Right renal pelvis (tissue), 4 donors: ENCODE data around the gene MED1. TPM values are rescaled to one million over a fixed set of nuclear protein-coding genes. Genes with fewer than 3 reads are reported as not detected.
A peak's percentile ranks its signal among the peaks of the same experiment; 100 is the strongest.
"Not testable (repeated sequence)": the region's sequence is repeated elsewhere in the genome, so short reads cannot be mapped to it uniquely, and the experiment has no call there.

Source experiments
- DNase-seq, 4 donors: peaks; one replicate each; pipeline ENCODE4 v3.0.0-alpha.2; 2013; ENCODE audit warnings: low read depth in 4 of 4, low spot score in 3 of 4, missing footprints in 1 of 4
- polyA plus RNA-seq, 4 donors: library from polyadenylated mRNA; unstranded; fragments of 120-200 nt; gene quantifications; one replicate each; pipeline ENCODE4 v1.2.1, GENCODE V29; 2013; ENCODE audit not compliant: insufficient read length in 4 of 4

MED1 gene
- polyA plus RNA-seq, result 10 to 100 TPM; 47.4 to 61.7 (median 56.8) TPM

GRCh38 chr17:39450847-39451581 lies at the start of gene MED1:
Gene MED1, minus strand, starts transcription at chr17:39451263. Its CDS starts 201 bp downstream, at chr17:39451062.
- peak; percentile 93 to 99 (median 98) for DNase-seq

DNA sequence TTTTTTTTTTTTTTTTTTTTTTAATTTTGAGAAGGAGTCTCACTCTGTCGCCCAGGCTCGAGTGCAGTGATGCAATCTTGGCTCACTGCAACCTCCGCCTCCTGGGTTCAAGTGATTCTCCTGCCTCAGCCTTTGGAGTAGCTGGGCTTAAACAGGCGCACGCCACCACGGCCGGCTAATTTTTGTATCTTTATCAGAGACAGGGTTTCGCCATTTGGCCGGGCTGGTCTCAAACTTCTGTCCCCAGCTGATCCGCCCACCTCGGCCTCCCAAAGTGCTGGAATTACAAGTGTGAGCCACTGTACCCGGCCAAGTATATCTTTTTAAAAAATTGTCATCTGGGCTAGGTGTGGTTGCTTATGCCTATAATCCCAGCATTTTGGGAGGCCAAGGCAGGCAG lies 45.9 kb upstream of the MED1 start:
- DNase-seq, result not testable (repeated sequence)

GRCh38 chr17:39487946-39488345 lies 36.9 kb upstream of the MED1 start:
- DNase-seq, result no peak

DNA sequence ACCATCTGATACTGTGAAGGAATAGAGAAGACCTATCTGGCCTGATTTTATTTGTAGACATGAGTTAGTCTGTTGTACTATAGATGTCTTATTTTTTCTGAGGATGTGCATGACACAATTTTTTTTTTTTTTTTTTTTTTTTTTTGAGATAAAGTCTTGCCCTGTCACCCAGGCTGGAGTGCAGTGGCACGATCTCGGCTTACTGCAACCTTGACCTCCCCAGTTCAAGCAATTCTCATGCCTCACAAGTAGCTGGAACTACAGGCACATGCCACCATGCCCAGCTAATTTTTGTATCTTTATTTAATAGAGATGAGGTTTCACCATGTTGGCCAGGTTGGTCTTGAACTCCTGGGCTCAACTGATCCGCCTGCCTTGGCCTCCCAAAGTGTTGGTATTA lies 36.4 kb upstream of the MED1 start:
- not testable (repeated sequence) for DNase-seq

DNA sequence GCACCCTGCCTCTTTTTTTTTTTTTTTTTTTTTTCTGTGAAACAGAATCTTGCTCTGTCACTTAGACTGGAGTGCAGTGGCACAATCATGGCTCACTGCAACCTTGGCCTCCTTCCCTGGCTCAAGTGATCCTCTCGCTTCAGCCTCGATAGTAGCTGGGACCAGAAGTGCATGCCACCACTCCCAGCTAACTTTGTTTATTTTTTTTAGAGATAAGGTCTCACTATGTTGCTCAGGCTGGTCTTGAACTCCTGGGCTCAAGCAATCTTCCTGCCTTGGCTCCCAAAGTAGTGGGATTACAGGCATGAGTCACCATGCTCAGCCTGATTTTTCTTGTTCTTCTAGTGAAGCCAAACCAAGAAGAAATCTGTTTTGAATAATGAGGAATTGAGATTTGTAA lies 35.2 kb upstream of the MED1 start:
- DNase-seq, result no peak

DNA sequence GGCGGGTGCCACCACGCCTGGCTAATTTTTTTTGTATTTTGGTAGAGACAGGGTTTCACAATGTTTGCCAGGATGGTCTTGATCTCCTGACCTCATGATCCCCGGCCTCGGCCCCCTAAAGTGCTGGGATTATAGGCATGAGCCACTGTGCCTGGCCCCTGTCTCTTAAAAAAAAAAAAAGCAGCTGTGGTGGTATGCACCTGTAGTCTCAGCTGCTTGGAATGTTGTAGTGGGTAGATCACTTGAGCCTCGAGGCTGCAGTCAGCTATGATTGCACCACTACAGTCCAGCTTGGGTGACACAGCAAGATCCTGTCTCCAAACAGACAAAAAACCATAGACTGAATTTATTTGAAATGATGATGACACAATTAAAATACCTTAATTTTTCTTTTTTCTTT lies 34.5 kb upstream of the MED1 start:
- DNase-seq, result no peak

GRCh38 chr17:39484178-39484577 lies 33.1 kb upstream of the MED1 start:
- DNase-seq, result no peak

DNA sequence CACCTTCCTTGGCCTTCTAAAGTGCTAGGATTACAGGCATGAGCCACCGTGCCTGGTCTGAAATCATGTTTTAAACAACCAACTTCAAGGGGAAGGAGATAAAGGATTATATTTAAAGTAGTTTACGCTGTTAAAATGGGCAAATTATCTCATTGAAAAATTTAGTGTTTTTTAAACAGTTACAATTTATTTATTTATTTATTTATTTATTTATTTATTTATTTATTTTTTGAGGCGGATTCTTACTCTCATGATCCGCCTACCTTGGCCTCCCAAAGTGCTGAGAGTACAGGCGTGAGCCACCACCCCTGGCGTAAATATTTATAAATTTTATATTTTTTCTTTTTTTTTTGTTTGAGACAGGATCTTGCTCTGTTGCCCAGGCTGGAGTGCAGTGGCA lies 32.4 kb upstream of the MED1 start:
- DNase-seq, result no peak

GRCh38 chr17:39479631-39480030 lies 28.6 kb upstream of the MED1 start:
- not testable (repeated sequence) for DNase-seq

- no peak for DNase-seq
These were observed 22.2 kb upstream of the MED1 start for GRCh38 chr17:39473310-39473709.

GRCh38 chr17:39468610-39469009 lies 17.5 kb upstream of the MED1 start:
- DNase-seq, result not testable (repeated sequence)

DNA sequence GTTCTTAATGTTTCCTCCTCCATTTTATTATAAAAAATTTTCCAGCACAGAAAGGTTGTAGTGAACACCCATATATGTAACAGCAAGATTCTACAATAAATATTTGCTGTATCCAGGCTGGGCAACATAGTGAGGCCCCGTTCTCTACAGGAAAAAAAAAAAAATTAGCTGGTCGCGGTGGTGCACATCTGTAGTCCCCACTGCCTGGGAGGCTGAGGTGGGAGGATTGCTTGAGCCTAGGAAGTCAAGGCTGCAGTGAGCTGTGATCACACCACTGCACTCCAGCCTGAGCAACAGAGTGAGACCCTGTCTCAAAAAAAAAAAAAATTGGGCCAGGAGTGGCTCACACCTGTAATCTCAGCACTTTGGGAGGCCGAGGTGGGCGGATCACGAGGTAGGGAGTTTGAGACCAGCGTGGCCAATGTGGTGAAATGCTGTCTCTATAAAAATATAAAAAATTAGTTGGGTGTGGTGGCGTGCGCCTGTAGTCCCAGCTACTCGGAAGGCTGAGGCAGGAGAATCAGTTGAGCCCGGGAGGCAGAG lies 13.6 kb upstream of the MED1 start:
- DNase-seq, result not testable (repeated sequence)

DNA sequence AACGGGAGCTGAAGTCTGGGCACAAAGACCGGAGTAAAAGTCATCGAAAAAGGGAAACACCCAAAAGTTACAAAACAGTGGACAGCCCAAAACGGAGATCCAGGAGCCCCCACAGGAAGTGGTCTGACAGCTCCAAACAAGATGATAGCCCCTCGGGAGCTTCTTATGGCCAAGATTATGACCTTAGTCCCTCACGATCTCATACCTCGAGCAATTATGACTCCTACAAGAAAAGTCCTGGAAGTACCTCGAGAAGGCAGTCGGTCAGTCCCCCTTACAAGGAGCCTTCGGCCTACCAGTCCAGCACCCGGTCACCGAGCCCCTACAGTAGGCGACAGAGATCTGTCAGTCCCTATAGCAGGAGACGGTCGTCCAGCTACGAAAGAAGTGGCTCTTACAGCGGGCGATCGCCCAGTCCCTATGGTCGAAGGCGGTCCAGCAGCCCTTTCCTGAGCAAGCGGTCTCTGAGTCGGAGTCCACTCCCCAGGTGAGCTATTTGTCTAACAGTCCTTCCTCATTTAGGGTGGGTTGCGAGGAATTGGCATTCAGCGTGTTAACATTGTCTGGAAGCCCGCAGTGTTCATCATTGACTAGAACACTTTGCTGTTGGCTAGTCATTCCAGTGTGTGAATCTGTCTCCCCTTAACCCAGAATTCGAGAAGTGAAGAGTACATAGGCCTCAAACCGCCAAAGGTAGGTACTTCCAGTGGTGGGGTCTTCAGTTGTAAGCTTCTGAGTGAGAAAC lies 11.7 kb upstream of the MED1 start:
- no peak for DNase-seq

GRCh38 chr17:39461926-39462569 lies 11.0 kb upstream of the MED1 start:
- DNase-seq, result peak in 2 of 4 donors; percentile 18 to 36

DNA sequence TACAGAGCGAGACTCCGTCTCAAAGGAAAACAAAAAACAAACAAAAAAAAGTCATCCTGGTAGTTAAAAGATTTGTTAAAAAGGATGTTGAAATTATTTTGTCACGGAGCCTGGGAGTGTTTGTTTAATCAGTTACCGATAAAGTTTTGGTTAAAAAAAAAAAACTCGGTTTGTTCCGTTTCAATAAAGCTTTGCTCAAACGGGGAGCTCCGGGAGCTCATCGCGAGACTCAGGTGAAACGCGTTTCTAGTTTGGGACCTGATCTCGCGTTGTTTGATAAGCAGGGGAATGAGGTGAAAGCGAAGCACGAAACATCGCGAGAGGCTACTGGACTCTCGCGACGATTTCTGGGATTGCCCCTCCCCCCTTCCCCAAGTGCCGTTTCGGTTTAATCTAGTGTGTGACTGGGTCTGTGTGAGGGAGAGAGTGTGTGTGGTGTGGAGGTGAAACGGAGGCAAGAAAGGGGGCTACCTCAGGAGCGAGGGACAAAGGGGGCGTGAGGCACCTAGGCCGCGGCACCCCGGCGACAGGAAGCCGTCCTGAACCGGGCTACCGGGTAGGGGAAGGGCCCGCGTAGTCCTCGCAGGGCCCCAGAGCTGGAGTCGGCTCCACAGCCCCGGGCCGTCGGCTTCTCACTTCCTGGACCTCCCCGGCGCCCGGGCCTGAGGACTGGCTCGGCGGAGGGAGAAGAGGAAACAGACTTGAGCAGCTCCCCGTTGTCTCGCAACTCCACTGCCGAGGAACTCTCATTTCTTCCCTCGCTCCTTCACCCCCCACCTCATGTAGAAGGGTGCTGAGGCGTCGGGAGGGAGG lies 10.3 kb upstream of the MED1 start, which contains the start of gene CDK12:
Gene CDK12 (plus strand): TSS at position 374 of the 813 bp plus-strand sequence. CDS start 586 bp downstream, outside the sequence.
- DNase-seq, result peak; percentile 98 to 100 (median 99)

DNA sequence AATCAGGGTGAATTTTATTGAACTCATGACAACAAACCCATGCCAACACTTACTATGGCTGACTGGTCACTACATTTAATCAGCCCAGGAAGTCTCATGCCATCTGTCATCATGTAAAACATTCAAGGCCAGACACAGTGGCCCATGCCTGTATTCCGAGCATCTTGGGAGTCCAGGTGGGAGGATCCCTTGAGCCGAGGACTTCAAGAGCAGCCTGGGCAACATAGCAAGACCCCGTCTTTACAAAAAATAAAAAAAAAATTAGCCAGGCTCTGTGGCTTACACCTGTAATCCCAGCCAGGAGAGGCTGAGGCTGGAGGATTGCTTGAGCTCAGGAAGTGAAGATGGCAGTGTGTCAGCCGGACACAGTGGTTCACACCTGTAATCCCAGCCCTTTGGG lies 4.9 kb upstream of the MED1 start:
- DNase-seq, result no peak

DNA sequence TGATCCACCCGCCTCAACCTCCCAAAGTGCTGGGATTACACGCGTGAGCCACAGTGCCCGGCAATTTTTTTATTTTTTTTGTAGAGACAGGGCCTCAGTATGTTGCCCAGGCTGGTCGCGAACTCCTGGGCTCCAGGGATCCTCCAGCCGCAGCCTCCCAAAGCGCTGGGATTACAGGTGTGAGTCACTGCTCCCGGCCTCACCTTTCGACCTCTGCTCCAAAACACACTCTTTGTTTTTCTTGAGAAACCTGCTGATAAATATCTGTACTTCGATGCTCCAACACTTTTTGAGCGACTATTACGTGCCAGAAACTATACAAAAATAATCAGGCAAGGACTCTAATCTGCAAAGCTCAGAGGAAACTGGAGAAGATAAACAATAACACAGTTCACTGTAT lies 1.0 kb downstream of the MED1 start:
- DNase-seq, result no peak

- no peak for DNase-seq
These were observed 3.5 kb downstream of the MED1 start for GRCh38 chr17:39447561-39447960.

- DNase-seq, result no peak
These were observed 7.7 kb downstream of the MED1 start for GRCh38 chr17:39443326-39443725.

GRCh38 chr17:39439868-39440267 lies 11.2 kb downstream of the MED1 start:
- DNase-seq, result not testable (repeated sequence)
